ENCODE results near the gene SLC22A7.

SLC22A7 gene

DNA sequence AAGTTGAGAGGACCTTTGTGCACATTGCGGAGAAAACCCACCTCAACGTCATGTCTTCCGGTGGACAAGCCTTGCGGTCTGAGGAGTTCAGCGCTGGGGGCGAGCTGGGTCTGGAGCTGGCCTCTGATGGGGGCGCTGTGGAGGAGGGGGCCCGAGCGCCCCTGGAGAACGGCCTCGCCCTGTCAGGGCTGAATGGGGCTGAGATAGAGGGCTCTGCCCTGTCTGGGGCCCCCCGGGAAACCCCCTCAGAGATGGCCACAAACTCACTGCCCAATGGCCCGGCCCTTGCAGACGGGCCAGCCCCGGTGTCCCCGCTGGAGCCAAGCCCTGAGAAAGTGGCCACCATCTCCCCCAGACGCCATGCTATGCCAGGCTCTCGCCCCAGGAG, 14.6 kb upstream of the SLC22A7 start:
- TF ChIP-seq, protein P1, sequence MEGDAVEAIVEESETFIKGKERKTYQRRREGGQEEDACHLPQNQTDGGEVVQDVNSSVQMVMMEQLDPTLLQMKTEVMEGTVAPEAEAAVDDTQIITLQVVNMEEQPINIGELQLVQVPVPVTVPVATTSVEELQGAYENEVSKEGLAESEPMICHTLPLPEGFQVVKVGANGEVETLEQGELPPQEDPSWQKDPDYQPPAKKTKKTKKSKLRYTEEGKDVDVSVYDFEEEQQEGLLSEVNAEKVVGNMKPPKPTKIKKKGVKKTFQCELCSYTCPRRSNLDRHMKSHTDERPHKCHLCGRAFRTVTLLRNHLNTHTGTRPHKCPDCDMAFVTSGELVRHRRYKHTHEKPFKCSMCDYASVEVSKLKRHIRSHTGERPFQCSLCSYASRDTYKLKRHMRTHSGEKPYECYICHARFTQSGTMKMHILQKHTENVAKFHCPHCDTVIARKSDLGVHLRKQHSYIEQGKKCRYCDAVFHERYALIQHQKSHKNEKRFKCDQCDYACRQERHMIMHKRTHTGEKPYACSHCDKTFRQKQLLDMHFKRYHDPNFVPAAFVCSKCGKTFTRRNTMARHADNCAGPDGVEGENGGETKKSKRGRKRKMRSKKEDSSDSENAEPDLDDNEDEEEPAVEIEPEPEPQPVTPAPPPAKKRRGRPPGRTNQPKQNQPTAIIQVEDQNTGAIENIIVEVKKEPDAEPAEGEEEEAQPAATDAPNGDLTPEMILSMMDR (IDR thresholded peaks at IDR 0.05; ENCODE audit: insufficient read depth, low read length, missing control alignments), result no peak
- ChIA-PET POLR2A (no interaction called here), CTCF (no interaction called here)
- no peak for DNase-seq (ENCODE audit: low read depth, low spot score)
- H3K4me3 ChIP-seq (ENCODE audit: low read depth, low read length), result no peak overlapping the region

DNA sequence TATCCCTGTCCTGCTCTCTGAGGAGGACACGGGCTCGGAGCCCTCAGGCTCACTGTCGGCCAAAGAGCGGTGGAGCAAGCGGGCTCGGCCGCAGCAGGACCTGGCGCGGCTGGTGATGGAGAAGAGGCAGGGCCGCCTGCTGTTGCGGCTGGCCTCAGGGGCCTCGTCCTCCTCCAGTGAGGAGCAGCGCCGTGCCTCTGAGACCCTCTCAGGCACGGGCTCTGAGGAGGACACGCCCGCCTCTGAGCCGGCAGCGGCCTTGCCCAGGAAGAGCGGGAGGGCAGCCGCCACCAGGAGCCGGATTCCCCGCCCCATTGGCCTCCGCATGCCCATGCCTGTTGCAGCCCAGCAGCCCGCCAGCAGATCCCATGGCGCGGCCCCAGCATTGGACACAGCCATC, 14.2 kb upstream of the SLC22A7 start:
- ChIA-PET POLR2A (no interaction called here), CTCF (no interaction called here)
- H3K4me3 ChIP-seq (ENCODE audit: low read depth, low read length), result no peak overlapping the region
- DNase-seq (ENCODE audit: low read depth, low spot score), result no peak
- TF ChIP-seq, protein P1 (IDR thresholded peaks at IDR 0.05; ENCODE audit: insufficient read depth, low read length, missing control alignments), result no peak

DNA sequence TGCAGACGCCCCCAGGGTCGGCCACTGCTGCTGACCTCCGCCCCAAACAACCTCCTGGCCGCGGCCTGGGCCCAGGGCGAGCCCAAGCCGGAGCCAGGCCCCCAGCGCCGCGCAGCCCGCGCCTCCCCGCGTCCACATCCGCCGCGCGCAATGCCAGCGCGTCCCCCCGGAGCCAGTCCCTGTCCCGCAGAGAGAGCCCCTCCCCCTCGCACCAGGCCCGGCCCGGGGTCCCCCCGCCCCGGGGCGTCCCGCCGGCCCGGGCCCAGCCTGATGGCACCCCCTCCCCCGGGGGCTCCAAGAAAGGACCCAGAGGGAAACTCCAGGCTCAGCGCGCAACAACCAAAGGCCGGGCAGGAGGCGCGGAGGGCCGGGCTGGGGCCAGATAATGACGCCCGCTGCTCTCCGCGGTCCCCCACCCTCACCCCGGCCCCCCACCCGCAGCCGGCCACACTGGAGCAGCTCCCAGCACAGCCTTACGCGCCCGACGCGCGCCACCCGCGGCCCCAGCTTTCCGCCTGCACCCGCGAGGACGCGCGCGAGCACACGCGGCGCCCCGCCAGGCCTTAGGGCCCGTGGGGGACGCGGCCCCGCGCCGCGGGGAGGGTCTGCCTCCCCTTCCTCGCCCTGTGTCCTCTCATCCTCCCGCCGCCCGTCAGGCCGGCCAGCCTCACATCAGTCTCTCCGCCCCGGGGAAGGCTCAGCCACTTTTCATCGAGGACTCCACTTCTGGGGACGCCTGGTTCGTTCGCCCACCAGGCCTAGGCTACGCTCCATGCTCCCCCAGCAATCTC, 12.9 kb upstream of the SLC22A7 start:
- CTCF ChIA-PET, result no interaction called here
- POLR2A ChIA-PET, result no interaction called here
- H3K4me3 ChIP-seq (ENCODE audit: low read depth, low read length), result no peak overlapping the region
- DNase-seq (ENCODE audit: low read depth, low spot score), result no peak
- TF ChIP-seq, protein P1 (IDR thresholded peaks at IDR 0.05; ENCODE audit: insufficient read depth, low read length, missing control alignments), result no peak

DNA sequence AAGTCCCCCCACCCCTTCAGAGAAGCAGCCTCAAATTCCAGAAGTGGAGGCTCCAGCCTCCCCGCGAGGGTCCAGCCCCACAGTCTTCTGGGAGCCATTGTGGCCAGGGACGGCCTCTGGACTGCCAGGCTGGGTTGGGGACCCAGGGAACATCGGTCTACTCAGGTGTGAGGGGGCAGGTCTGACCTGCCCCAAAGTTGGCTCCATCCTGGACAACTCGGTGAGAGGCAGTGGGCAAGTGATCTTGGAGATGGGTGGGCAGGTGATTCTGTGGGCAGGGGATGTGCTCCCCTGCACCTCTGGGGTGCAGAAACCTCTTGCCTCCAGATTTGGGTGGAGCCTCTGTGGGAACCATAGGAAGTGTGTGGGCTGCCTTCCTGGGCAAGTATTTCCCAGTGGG, 12.2 kb upstream of the SLC22A7 start:
- ChIA-PET POLR2A (no interaction called here), CTCF (no interaction called here)
- TF ChIP-seq, protein P1 (IDR thresholded peaks at IDR 0.05; ENCODE audit: insufficient read depth, low read length, missing control alignments), result no peak
- DNase-seq (ENCODE audit: low read depth, low spot score), result no peak
- no peak overlapping the region for H3K4me3 ChIP-seq (ENCODE audit: low read depth, low read length)

DNA sequence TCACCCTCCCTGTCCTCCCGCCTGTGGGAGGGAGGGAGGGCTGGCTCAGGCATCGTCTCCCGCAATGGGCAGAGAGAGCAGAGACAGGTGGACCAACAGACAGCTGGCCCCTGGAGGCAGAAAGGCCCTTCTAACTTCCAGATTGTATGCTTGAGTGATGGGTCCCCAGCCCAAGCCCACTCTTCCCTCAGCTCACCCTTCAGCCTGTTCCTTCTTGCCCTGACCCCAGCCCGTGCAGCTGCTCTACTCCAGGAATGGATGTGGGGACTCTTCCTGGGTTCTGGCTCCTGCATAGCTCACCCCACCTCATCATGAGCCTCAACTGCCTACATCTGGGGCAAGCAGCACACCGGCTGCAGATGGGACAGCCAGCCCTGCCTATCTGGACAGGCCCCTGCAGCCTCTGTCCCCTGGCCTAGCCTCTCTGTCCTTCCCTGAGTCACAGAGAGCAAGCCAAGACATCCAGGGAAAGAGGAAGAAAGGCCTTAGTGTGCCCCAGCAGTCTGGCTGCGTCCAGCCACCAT, 11.5 kb upstream of the SLC22A7 start:
- no peak overlapping the region for H3K4me3 ChIP-seq (ENCODE audit: low read depth, low read length)
- ChIA-PET POLR2A (no interaction called here), CTCF (interaction anchor here (1.1 to 1.7 kb wide), 3 partner anchors 23 to 58 kb away, joined by 4 read pairs; partner anchors contain the start of gene DNPH1)
- no peak for DNase-seq (ENCODE audit: low read depth, low spot score)
- TF ChIP-seq, protein P1 (IDR thresholded peaks at IDR 0.05; ENCODE audit: insufficient read depth, low read length, missing control alignments), result no peak

DNA sequence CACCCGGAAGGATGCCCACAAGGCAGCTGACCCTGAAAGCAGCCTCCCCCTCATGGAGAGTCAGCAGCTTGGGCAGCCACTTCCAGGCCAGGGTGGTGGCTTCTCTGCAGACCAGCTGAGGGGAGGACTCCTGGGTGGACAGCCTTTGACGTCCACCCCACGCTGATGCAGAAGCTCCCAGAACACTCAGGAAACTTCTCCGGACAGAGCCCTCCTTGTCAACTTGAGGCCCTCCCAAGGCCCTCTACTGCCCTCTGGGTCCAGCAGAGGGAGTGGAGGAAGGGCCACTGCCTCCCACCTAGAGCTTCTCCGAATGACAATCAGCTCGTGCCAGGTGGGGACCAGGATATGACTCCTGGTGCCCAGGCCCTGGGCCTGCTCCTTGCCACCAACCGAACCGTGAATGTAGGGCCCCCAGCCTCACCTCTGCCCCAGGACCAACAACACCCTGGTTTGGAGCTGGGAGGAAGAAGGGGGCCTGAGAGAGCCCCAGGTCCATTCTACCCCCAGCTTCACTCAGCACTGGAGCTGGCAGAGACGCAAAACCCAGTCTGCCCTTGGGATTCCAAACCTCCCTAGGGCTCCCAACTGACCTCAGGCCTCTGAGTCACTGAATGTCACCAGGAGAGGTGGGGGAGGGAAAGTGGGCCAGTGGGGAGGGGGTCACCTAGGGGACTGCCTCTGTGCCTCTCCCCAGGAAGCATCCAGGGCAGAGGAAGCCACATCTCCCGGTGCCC, 10.9 kb upstream of the SLC22A7 start:
- no peak overlapping the region for H3K4me3 ChIP-seq (ENCODE audit: low read depth, low read length)
- CTCF ChIA-PET, result interaction anchor here (1.1 to 2.1 kb wide), 4 partner anchors 10 to 58 kb away, joined by 4 to 6 read pairs (median 4); partner anchors contain the start of gene DNPH1
- DNase-seq (ENCODE audit: low read depth, low spot score), result no peak
- TF ChIP-seq, protein P1 (IDR thresholded peaks at IDR 0.05; ENCODE audit: insufficient read depth, low read length, missing control alignments), result peak; percentile 11
- POLR2A ChIA-PET, result no interaction called here

Measured in AG04449 (cell line).